KG1 (cell line): Measurements from ENCODE around the gene WDR88.
"Not testable (repeated sequence)": the region's sequence is repeated elsewhere in the genome, so short reads cannot be mapped to it uniquely, and the experiment has no call there.

Experiments used
- DNase-seq: peaks from one replicate; lab custom pipeline; 2025; lab: John Stamatoyannopoulos, UW

The WDR88 gene

DNA sequence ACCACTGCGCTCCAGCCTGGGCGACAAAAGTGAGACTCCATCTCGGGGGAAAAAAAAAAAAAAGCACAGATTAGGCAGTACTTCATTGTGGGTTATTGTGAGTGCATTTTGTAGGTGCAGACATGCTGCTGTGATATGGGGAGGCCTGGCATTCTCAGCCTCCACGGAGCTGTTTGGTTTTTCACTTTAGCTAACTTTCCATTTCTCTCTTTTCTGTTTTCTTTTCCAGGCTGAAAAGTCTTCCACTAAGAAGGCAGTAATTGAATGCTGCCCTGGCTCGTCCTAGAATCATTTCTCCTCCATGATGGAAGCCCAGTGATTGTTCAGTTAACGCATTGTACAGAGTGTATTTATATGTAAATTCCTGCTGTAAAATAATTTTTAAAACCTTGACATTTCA lies 2.0 kb upstream of the WDR88 start:
- no peak for DNase-seq

DNA sequence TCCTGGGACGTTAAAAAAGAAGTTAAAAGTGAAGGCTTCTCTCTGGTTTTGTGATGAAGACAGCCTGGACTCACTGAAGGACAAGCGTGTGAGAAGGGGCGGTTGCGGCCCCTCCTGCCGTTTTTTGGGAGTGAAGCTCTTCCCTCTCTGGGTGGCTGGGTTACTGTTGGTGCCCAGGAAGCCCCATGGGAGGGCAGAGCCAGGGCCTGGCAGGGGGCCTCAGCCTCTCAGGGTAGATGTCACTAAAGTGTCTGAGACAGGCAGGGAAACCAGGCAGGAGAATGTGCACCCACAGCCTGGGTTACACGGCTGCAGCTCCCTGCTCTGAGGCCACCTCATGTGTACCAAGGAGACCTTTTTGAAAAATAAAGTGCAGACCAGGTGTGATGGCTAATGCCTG lies 1.5 kb upstream of the WDR88 start:
- DNase-seq = no peak

DNA sequence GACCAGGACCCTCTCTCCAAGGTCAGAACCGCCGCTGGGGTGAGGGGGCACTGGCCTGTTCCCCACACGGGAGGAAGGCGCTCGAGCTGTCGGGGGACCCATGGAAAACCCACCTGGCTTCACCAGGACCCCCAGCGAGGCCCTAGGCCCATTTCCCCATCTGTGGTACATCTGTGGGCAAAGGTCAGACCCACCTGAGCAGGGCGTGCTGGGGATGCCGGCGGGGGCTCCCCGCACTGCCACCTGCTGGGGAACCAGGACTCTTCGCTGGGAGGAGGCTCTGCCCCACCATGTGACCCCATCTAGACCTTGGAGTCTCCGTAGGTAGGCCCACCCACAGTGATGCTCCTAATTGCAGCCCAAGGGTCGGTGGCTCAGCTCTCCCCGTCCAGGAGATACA lies 511 bp downstream of the WDR88 start:
- no peak for DNase-seq

DNA sequence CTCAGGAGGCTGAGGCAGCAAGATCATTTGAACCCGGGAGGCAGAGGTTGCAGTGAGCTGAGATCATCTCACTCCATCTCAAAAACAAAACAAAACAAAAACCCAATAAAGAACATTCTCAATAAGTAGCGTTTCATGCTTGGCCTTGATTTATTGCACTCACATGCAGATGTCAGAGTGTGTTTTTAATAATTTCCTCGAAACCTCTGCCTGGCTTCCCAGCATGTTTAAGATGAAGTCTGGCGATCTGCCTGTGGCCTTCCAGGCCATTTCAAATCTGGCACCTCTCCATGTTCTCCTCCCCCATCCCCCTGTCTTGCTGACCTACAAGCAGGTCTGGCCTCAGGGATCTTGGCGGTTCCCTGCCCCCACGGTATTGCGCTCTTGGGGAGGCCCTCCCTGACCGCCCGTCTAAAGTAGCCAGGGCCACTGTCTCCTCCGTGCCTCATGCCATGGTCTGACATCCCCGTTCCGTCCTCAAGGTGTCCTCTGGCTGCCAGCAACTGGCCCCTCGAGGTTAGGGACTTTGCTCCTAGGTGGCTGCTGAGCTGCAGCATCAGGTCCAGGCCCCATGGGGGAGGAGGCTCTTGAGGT lies 1.6 kb downstream of the WDR88 start:
- no peak for DNase-seq

DNA sequence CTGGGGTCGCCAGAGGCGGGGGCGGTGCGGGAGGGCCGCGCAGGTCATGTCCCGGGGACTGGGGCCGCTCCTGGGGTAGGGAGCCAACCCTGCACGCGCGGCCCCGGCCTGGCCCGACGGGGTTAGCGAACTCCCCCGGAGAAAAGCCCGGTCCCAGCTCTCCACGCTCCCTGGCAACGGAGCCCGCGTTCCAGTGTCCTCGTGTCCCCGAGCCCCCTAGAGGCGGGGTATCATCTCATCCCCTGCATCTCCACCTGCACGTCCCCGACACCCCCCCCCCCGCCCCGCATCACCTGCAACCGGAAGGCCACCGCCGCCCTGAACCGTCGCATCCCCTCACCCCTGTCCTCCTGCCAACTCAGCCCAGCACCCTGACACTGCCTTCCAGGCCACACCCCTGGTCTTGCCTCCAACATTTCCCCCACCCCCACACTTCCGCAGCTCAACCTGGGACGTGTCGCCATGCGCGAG lies 2.7 kb downstream of the WDR88 start:
- DNase-seq = no peak

DNA sequence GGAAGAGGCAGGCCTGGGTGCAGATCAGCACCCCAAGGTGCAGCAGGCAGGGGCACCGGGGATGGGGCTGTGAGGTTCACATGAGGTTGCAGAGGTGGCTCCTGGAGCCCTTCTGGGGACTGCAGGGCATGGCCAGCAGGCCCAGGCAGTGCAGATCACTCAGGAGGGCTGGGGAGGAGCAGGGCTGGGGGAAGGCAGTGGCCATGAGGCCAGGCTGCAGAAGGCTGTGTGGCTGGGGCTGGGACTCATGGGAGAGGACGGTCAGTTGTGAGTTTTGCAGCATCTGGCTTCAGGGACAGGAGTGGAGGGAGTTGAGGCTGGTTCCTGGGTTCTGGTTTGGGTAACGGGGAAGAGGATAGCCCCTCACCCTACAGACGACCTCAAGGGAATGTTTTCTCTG lies 7.3 kb downstream of the WDR88 start:
- DNase-seq = no peak

DNA sequence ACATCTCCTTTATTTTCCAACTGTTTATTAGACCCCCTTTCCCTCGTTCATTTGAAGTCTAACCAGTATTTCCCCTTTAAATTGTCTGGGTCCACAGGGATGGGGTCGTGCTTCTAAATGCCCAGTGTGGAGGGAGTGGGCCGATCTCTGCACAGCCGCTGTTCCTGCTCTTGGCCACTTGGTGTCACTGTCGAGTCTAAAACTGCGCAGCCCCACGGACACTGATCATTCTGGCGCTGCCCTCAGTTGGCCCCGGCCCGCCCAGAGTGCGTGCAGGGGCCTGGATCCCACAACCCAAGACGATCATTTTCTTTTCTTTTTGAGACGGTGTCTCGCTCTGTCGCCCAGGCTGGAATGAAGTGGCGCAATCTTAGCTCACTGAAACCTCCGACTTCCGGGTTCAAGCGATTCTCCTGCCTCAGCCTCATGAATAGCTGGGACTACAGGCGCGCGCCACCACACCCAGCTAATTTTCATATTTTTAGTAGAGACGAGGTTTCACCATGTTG lies 12.0 kb downstream of the WDR88 start:
- DNase-seq = peak; percentile 41

DNA sequence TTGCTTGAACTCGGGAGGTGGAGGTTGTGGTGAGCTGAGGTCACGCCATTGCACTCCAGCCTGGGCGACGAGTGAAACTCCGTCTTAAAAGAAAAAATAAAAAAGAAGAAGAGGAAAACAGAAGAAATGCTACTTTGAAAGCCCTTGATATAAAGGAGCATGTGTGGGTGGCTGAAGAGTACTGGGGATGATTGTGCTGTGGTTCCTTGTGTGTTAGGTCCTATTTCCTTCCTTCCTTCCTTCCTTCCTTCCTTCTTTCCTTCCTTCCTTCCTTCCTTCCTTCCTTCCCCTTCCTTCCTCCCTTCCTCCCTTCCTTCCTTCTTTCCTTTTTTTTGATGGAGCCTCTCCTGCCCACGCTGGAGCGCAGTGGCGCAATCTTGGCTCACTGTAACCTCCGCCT lies 14.3 kb downstream of the WDR88 start:
- DNase-seq = no peak

DNA sequence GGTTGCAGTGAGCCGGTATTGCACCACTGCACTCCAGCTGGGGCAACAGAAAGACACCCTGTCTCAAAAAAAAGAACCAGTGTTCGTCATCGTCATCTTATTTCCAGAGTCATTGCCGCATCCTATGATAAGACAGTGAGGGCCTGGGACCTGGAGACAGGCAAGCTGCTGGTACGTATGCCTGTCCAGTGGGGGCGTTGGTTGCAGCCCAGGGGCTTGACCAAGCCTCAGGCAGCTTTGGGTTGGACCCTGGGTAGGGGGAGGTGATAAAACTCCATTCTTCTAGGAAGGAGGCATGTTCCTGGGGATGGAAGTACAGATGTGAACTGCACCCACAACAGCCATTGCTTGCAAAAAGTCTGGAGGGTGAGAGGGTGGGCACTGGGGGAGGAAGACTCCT lies 15.6 kb downstream of the WDR88 start:
- no peak for DNase-seq

DNA sequence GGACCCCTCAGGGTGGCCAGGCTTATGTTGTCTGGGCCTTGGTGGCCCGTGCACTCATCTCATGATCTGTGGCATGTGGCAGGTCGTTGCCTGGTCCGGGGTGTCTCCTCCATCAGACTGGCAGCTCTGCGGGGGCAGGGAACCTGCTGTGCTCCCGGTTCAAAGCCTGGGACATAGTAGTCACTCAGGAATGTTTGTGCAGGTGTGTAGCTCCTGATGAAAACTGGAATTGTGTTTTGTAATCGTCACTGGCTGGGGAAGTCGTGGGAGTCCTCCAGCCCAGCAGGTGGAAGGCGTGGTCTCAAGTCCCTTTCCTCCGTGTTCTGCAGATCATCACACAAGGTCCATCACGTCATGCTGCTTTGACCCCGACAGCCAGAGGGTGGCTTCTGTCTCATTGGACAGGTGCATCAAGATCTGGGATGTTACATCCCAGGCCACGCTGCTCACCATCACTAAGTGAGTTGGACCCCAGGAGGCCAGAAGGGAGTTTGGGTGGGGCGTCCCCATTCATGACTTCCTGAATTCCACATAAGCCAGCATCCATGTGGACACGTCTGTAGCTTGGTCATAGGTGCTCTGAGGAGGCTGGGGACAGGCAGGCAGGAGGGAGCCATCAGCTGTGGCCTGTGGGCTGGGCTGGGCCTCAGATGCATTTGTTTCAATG lies 19.1 kb downstream of the WDR88 start:
- no peak for DNase-seq

DNA sequence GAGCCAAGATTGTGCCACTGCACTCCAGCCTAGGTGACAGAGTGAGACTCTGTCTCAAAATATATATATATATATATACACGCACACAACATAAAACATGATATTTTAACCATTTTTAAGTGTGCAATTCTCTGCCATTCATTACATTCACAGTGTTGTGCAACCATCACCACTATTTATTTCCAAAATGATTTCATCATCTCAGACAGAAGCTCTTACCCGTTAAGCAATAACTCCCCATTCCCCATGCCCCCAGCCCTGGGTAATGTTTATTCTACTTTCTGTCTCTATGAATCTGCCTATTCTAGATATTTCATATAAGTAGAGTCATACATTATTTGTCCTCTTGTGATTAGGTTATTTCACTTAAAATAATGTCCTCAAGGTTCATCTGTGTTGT lies 20.3 kb downstream of the WDR88 start:
- no peak for DNase-seq

DNA sequence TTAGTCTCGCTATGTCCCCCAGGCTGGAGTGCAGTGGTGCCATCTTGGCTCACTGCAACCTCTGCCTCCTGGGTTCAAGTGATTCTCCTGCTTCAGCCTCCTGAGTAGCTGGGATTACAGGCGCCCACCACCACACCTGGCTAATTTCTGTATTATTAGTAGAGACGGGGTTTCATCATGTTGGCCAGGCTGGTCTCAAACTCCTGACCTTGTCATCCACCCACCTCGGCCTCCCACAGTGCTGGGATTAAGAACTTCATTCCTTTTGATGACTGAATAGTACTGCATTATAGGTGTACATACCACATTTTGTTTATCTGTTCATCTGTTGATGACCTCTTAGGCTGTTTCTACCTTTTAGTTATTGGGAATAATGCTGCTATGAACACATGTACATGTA lies 20.7 kb downstream of the WDR88 start:
- not testable (repeated sequence) for DNase-seq

DNA sequence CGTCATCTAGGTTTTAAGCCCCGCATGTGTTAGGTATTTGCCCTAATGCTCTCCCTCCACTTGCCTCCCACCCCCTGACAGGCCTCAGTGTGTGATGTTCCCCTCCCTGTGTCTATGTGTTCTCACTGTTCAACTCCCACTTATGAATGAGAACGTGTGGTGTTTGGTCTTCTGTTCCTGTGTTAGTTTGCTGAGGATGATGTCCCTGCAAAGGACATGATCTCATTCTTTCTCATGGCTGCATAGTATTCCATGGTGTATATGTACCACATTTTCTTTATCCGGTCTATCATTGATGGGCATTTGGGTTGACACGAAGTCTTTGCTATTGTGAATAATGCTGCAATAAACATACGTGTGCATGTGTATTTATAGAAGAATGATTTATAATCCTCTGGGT lies 22.4 kb downstream of the WDR88 start:
- DNase-seq = not testable (repeated sequence)

DNA sequence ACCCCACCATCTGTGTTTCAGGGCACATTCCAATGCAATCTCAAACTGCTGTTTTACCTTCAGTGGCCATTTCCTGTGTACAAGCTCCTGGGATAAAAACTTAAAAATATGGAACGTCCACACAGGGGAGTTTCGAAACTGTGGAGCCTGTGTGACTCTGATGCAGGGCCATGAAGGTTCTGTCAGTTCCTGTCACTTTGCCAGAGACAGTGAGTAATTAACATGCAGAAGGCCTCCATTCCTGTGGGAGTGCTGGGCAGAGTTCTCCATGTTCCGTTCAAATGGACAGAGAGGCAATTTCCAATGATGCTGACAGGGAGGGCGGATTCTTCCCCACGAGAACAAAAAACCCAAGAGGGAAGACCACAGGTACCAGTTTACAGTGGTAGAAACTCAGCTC lies 24.4 kb downstream of the WDR88 start:
- DNase-seq = no peak

DNA sequence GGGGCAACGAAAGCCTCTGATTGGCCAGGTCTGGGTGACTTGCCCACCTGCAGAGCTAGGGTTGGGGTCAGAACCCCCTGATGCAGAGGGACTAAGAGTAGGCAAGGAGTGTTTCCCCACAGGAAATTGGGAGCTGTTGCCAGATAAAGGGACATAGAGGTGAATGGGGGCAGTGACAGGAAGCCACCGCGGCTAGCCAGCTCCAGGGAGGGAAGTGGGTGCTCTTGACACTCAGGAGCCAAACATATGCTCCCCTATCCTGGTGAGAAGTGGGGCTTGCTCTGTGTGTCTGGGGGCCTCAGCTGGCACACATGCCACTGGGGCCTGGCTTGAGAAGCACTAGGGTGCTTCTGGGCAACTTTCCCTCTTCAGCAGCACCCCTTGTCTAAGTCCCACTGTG lies 26.0 kb downstream of the WDR88 start:
- DNase-seq = no peak

DNA sequence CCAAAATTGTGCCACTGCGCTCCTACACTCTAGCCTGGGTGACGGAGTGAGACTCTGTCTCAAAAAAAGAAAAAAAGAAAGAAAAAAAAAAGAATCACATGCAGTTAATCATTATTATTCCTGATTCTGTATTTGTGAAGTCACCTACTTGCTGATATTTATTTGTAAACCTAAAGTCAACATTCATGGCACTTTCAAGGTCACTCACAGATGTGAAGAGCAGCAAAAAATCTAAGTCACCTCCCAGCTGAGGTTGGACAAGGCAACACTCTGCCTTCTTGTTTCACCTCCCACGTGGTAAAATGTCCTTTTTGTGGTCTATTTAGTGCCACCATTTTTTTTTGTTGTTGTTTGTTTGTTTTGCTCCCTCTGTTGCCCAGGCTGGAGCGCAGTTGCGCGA lies 26.5 kb downstream of the WDR88 start:
- DNase-seq = no peak

DNA sequence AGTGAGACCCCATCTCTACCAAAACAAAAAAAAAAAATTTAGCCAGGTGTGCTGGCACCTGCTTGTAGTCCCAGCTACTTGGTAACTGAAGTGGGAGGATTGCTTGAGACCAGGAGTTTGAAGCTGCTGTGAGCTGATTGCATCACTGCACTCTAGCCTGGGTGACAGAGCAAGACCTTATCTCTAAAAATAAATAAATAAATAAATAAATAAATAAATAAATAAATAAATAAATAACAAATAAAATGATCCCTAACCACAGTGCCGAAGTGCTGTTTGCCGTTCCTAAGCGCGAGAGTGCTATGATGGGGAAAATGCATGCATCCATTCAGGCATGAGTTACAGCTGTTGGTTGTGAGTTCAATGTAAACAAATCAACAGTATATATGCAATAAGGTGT lies 27.2 kb downstream of the WDR88 start:
- no peak for DNase-seq

DNA sequence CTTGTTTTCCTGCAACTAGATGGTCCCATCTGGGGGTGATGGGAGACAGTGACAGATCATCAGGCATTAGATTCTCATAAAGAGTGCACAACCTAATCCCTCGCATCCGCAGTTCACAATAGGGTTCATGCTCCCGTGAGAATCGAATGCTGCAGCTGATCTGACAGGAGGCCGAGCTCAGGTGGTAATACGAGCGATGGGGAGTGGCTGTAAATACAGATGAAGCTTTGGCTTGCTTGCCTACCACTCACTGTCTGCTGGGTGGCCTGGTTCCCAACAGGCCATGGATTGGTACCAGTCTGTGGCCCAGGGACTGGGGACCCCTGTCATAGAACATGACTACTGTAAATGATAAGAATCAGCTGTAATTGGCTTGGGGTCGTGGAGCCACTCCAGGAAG lies 28.0 kb downstream of the WDR88 start:
- no peak for DNase-seq

DNA sequence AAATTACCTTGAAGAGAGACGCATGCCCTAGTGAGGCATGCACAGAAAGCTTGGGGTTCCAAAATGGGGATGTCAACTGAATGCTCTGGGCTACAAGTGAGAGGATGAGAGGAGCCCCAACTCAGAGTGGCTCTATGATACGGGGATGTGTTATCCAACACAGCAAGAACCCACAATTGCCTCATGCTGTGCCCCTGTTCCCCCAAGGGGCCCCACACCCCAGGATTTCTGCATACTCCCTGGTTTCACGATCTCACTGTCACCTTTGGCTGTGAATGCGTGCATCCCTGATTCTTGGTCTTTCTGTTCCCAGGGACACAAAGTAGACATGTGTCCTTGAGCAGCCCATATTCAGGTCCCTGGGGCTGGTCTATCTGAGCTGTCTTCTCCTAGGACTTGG lies 29.3 kb downstream of the WDR88 start:
- no peak for DNase-seq

DNA sequence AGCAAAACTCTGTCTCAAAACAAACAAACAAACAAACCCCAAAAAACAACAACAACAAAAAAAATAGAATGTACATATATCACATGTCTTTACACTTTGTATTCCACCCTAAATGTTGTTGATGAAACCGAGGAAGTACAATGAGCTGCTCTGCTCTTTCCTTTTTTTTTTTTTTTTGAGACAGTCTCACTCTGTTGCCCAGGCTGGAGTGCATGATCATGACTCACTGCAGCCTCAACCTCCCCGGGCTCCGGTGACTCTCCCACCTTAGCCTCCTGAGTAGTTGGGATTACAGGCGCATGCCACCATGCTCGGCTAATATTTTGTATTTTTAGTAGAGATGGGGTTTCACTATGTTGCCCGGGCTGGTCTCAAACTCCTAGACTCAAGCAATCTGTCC lies 31.6 kb downstream of the WDR88 start:
- no peak for DNase-seq

DNA sequence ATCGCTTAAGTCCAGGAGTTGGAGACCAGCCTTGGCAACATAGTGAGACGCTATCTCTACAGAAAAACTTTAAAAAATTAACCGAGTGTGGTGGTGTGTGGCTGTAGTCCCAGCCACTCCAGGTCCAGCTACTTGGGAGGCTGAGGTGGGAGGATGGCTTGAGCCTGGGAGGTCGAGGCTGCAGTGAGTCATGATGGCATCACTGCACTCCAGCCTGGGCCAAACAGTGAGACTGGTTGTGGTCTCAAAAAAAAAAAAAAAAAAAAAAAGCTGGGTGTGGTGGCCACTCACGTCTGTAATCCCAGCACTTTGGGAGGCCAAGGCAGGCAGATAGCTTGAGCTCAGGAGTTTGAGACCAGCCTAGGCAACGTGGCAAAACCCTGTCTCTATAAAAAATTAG lies 34.1 kb downstream of the WDR88 start:
- not testable (repeated sequence) for DNase-seq

DNA sequence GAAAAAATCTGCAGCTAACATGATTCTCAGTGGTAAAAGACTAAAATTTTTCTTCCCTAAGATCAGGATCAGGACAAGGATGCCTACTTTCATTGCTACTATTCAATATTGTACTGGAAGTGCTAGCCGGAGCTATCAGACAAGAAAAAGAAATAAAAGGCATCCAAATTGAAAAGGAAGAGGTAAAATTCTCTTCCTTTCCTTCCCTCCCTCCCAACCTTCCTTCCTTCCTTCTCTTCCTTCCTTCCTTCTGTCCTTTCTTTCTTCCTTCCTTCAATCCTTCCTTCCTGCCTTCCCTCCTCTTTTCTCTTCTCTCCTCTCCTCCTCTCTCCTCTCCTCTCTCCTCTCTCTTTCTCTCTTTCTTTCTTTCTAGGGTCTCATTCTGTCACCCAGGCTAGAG lies 35.5 kb downstream of the WDR88 start:
- DNase-seq = no peak

DNA sequence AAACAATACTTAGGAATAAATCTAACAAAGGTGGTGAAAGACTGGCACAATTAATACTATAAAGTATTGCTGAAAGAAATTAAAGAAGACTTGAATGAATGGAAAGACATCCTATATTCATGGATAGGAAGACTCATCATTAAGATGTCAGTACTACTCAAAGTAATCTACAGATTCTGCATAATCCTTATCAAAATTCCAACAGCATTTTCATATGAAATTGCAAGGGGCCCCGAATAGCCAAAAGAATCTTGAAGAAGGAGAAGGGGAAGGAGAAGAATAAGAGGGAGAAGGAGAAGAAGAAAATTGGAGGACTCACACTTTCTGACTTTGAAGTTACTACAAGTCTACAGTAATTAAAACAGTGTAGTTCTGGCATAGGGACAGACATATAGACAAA lies 36.6 kb downstream of the WDR88 start:
- no peak for DNase-seq

DNA sequence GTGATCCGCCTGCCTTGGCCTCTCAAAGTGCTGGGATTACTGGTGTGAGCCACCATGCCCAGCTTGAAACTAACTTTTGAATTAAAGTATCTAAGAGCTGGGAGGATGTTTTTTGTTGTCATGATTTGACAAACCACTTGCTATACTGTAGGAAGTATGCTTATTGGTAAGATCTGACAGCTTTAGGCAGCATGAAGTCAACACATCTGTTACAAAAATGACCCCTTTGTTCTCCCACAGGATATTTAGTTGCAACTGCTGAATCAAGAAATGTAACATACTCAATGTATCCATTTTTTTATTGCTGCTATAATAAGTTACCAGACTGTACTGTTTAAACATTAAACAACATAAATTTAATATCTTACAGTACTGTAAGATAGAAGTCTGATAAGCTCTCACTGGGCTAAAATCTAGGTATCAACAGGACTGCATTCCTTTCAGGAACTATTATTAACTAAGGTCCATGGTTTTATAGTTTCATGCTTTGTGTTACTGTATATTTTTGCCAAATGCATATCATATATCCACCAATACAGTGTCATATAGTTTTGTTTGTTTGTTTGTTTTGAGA lies 39.4 kb downstream of the WDR88 start:
- no peak for DNase-seq
